ENCODE data around the gene ASCL2. TPM values are rescaled to one million over a fixed set of nuclear protein-coding genes. Genes with fewer than 3 reads are reported as not detected.

The ASCL2 gene
- total and polyA plus RNA-seq, 10 of the 15 experiments (the other 5 are each of a cell fraction or from before 2014, with no cell fraction given), result not detected

- FAIRE-seq, result no peak
- no peak for TF ChIP-seq NFIC (IDR thresholded peaks at IDR 0.05; ENCODE audit: low read depth, low read length)
- TF ChIP-seq CUX1 (IDR thresholded peaks at IDR 0.05; ENCODE audit: insufficient replicate concordance, low read depth, low read length), result no peak
- TF ChIP-seq PBX3 (IDR thresholded peaks at IDR 0.05; ENCODE audit: insufficient replicate concordance, low read depth, low read length), result no peak
- no peak for TF ChIP-seq CREM (IDR thresholded peaks at IDR 0.05; ENCODE audit: low read depth)
- TF ChIP-seq ZNF687 (IDR thresholded peaks at IDR 0.05), result no peak
- TF ChIP-seq CHD2 (IDR thresholded peaks at IDR 0.05; ENCODE audit: borderline replicate concordance, low read depth, low read length), result no peak
- no peak for TF ChIP-seq PAX8 (IDR thresholded peaks at IDR 0.05)
- no peak for TF ChIP-seq JUND (IDR thresholded peaks at IDR 0.05; ENCODE audit: low read depth, low read length)
- TF ChIP-seq EGR1 (IDR thresholded peaks at IDR 0.05; ENCODE audit: borderline replicate concordance in 1 of 2, low read depth in 2 of 2, low read length in 2 of 2), result no peak
- no peak for TF ChIP-seq ATF3 (IDR thresholded peaks at IDR 0.05; ENCODE audit: borderline replicate concordance, extremely low read depth, low read depth, low read length)
- TF ChIP-seq NFXL1 (IDR thresholded peaks at IDR 0.05; ENCODE audit: borderline replicate concordance), result no peak
- TF ChIP-seq SMC3 (IDR thresholded peaks at IDR 0.05; ENCODE audit: borderline replicate concordance, low read length), result no peak
- TF ChIP-seq EZH2 (IDR thresholded peaks at IDR 0.05; ENCODE audit: borderline replicate concordance, control insufficient read depth, low read depth, low read length), result no peak
- TF ChIP-seq SRF (IDR thresholded peaks at IDR 0.05; ENCODE audit: low read depth in 2 of 2, low read length in 2 of 2), result no peak
Observed at GRCh38 chr11:2250485-2250884, 19.9 kb downstream of the ASCL2 start.

More at GRCh38 chr11:2250485-2250884, 19.9 kb downstream of the ASCL2 start:
- RAD21 ChIA-PET (ENCODE audit: unreplicated experiment), result no interaction called here
- no peaks in the 10 kb centered on the region for H3K79me2 ChIP-seq (ENCODE audit: control insufficient read depth, insufficient read depth, low read length)
- no peaks in the 10 kb centered on the region for H3K9me3 ChIP-seq (replicated peaks; ENCODE audit: control insufficient read depth, insufficient read depth, low read length)
- no peak overlapping the region for H3K4me2 ChIP-seq (ENCODE audit: control insufficient read depth, insufficient read depth)
- no peaks in the 10 kb centered on the region for H3K36me3 ChIP-seq (ENCODE audit: control insufficient read depth in 2 of 2, insufficient read depth in 2 of 2, low read length in 1 of 2)
- ATAC-seq, result no peak
- H3K27me3 ChIP-seq (replicated peaks in 1 of 2; ENCODE audit: control insufficient read depth in 2 of 2, insufficient read depth in 2 of 2, low read length in 1 of 2), result no peaks in the 10 kb centered on the region; a peak in 1 of 4 replicates
- H3K27ac ChIP-seq (ENCODE audit: control insufficient read depth, insufficient read depth), result no peak overlapping the region
- WGBS (ENCODE audit: insufficient coverage, insufficient replicate concordance, low lambda C conversion rate, missing lambda C conversion rate), result 38% methylated on average over 8 of the region's 8 CpGs
- H4K20me1 ChIP-seq (ENCODE audit: control insufficient read depth, insufficient read depth), result no peaks in the 10 kb centered on the region
- CTCF ChIA-PET, result no interaction called here
- no peaks in the 10 kb centered on the region for H3K4me1 ChIP-seq (ENCODE audit: control insufficient read depth, insufficient read depth, low read length)
- H3K4me3 ChIP-seq, result no peak overlapping the region
- in situ Hi-C loops (cut with MboI), result no loop called here
- no peak overlapping the region for H2AFZ ChIP-seq (ENCODE audit: control insufficient read depth, low read depth, low read length)
- POLR2A ChIA-PET, result no interaction called here
- no peak for DNase-seq (ENCODE audit: low read depth, low spot score)
- intact Hi-C loops (cut with micrococcal nuclease; ENCODE audit: unreplicated experiment), result no loop called here
- SMC1A ChIA-PET (ENCODE audit: uncharacterized antibody, unreplicated experiment), result no interaction called here
- BruUV-seq (replicated peaks), result no TSS peak
- H3K9ac ChIP-seq (ENCODE audit: control insufficient read depth, insufficient read depth, low read length), result no peak overlapping the region
